Measurements from ENCODE around the gene GGCX. TPM values are rescaled to one million over a fixed set of nuclear protein-coding genes. Genes with fewer than 3 reads are reported as not detected.

The GGCX gene
- total and polyA plus RNA-seq, 2 of the 13 experiments (the other 11 are each of a cell fraction or from before 2014, with no cell fraction given): 72.5 to 103 TPM

GRCh38 chr2:85561280-85562212, at the start of gene GGCX (continued):
- TF ChIP-seq FOXO4 (CRISPR knock-in tag; conservative IDR thresholded peaks at IDR 0.05): no peak
- TF ChIP-seq, protein P1, sequence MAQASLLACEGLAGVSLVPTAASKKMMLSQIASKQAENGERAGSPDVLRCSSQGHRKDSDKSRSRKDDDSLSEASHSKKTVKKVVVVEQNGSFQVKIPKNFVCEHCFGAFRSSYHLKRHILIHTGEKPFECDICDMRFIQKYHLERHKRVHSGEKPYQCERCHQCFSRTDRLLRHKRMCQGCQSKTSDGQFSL (CRISPR knock-in tag; IDR thresholded peaks at IDR 0.05): 0 out of 2 replicates have a peak, but pooled peaks have one; percentile 22
- TF ChIP-seq RFXANK (CRISPR knock-in tag; IDR thresholded peaks at IDR 0.05): no peak
- TF ChIP-seq ATF4 (CRISPR knock-in tag; IDR thresholded peaks at IDR 0.05): peak in 1 of 2 experiments; percentile 42; a peak in 1 of 4 replicates
- peak; percentile 58; the same call in 1 of the 2 replicates for TF ChIP-seq HOXA9 (CRISPR knock-in tag; IDR thresholded peaks at IDR 0.05; ENCODE audit: borderline replicate concordance)
- TF ChIP-seq RCOR2 (CRISPR knock-in tag; IDR thresholded peaks at IDR 0.05): no peak
- 0 out of 2 replicates have a peak, but pooled peaks have one; percentile 10 for TF ChIP-seq NFYC (CRISPR knock-in tag; IDR thresholded peaks at IDR 0.05)
- peak; percentile 41; the same call in 1 of the 2 replicates for TF ChIP-seq BORCS8-MEF2B (CRISPR knock-in tag; IDR thresholded peaks at IDR 0.05)
- TF ChIP-seq ZNF263 (CRISPR knock-in tag; IDR thresholded peaks at IDR 0.05): peak; percentile 96
- TF ChIP-seq ZNF232 (CRISPR knock-in tag; IDR thresholded peaks at IDR 0.05; ENCODE audit: borderline replicate concordance): no peak
- peak; percentile 94 for TF ChIP-seq ZFP90 (CRISPR knock-in tag; IDR thresholded peaks at IDR 0.05; ENCODE audit: borderline replicate concordance)
- TF ChIP-seq TBX2 (CRISPR knock-in tag; IDR thresholded peaks at IDR 0.05; ENCODE audit: borderline replicate concordance): peak; percentile 95
- no peak; the same call in 1 of the 2 replicates for TF ChIP-seq ZNF564 (CRISPR knock-in tag; IDR thresholded peaks at IDR 0.05)
- TF ChIP-seq, protein P2, sequence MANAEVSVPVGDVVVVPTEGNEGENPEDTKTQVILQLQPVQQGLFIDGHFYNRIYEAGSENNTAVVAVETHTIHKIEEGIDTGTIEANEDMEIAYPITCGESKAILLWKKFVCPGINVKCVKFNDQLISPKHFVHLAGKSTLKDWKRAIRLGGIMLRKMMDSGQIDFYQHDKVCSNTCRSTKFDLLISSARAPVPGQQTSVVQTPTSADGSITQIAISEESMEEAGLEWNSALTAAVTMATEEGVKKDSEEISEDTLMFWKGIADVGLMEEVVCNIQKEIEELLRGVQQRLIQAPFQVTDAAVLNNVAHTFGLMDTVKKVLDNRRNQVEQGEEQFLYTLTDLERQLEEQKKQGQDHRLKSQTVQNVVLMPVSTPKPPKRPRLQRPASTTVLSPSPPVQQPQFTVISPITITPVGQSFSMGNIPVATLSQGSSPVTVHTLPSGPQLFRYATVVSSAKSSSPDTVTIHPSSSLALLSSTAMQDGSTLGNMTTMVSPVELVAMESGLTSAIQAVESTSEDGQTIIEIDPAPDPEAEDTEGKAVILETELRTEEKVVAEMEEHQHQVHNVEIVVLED (CRISPR knock-in tag; IDR thresholded peaks at IDR 0.05; ENCODE audit: borderline replicate concordance): peak; percentile 91
- TF ChIP-seq, protein P3, sequence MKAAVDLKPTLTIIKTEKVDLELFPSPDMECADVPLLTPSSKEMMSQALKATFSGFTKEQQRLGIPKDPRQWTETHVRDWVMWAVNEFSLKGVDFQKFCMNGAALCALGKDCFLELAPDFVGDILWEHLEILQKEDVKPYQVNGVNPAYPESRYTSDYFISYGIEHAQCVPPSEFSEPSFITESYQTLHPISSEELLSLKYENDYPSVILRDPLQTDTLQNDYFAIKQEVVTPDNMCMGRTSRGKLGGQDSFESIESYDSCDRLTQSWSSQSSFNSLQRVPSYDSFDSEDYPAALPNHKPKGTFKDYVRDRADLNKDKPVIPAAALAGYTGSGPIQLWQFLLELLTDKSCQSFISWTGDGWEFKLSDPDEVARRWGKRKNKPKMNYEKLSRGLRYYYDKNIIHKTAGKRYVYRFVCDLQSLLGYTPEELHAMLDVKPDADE (CRISPR knock-in tag; IDR thresholded peaks at IDR 0.05): peak; percentile 39; the same call in 1 of the 2 replicates
- peak; percentile 67; the same call in 1 of the 2 replicates for TF ChIP-seq MYNN (CRISPR knock-in tag; IDR thresholded peaks at IDR 0.05; ENCODE audit: low read depth)
- peak; percentile 66 for TF ChIP-seq ETV5 (CRISPR knock-in tag; IDR thresholded peaks at IDR 0.05; ENCODE audit: borderline replicate concordance)
- TF ChIP-seq MED13 (CRISPR knock-in tag; IDR thresholded peaks at IDR 0.05): no peak; the same call in 1 of the 2 replicates
- TF ChIP-seq TEAD3 (CRISPR knock-in tag; optimal IDR thresholded peaks at IDR 0.05; ENCODE audit: borderline replicate concordance): peak; percentile 57
- TF ChIP-seq, protein P4, sequence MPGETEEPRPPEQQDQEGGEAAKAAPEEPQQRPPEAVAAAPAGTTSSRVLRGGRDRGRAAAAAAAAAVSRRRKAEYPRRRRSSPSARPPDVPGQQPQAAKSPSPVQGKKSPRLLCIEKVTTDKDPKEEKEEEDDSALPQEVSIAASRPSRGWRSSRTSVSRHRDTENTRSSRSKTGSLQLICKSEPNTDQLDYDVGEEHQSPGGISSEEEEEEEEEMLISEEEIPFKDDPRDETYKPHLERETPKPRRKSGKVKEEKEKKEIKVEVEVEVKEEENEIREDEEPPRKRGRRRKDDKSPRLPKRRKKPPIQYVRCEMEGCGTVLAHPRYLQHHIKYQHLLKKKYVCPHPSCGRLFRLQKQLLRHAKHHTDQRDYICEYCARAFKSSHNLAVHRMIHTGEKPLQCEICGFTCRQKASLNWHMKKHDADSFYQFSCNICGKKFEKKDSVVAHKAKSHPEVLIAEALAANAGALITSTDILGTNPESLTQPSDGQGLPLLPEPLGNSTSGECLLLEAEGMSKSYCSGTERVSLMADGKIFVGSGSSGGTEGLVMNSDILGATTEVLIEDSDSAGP (CRISPR knock-in tag; IDR thresholded peaks at IDR 0.05; ENCODE audit: borderline replicate concordance): peak; percentile 84
- peak; percentile 74; the same call in 1 of the 2 replicates for TF ChIP-seq ARNTL (CRISPR knock-in tag; IDR thresholded peaks at IDR 0.05)

Measured in HepG2 (cell line).